NT2/D1 (cell line): Measurements from ENCODE around the gene ZMIZ2.

Experiments used
- DNase-seq: peaks from one replicate; pipeline ENCODE4 v3.0.0-alpha.2; 2011; ENCODE audit warnings: low read depth, low spot score
- H3K27me3 ChIP-seq: 2 replicates; pipeline ENCODE4 v1.6.0; 2011; ENCODE audit warnings: mild to moderate bottlenecking; ENCODE audit not compliant: insufficient read length, insufficient read depth
- H3K36me3 ChIP-seq: 2 replicates; pipeline ENCODE4 v1.6.1; 2011; ENCODE audit warnings: mild to moderate bottlenecking, low read length, mixed read lengths; ENCODE audit not compliant: insufficient read depth, insufficient read length
- H3K4me1 ChIP-seq: 2 replicates; pipeline ENCODE4 v1.5.1; 2011; ENCODE audit not compliant: insufficient read depth, insufficient read length
- H3K4me3 ChIP-seq: 2 replicates; pipeline ENCODE4 v1.5.1; 2011; ENCODE audit warnings: low read depth; ENCODE audit not compliant: insufficient read length
- H3K9ac ChIP-seq: 2 replicates; pipeline ENCODE4 v1.6.0; 2011; ENCODE audit warnings: low read depth; ENCODE audit not compliant: insufficient read length
- H3K9me3 ChIP-seq: 2 replicates; pipeline ENCODE4 v1.5.1; 2011; ENCODE audit warnings: mild to moderate bottlenecking, low read length; ENCODE audit not compliant: insufficient read depth
- SUZ12 ChIP-seq: IDR thresholded peaks from 2 replicates; pipeline ENCODE4 v1.6.1; 2011; ENCODE audit not compliant: insufficient read length, insufficient read depth; ENCODE audit errors: extremely low read depth
- YY1 ChIP-seq: IDR thresholded peaks from 2 replicates; pipeline ENCODE4 v1.6.1; 2011; ENCODE audit not compliant: insufficient read length, insufficient read depth
- ZNF274 ChIP-seq: IDR thresholded peaks from 2 replicates; pipeline ENCODE4 v1.6.1; 2011; ENCODE audit warnings: mild to moderate bottlenecking, low read depth, low read length

The ZMIZ2 gene

GRCh38 chr7:44754802-44755697 is 6.4 kb downstream of the ZMIZ2 start:
- Histone ChIP-seq H3K27me3 (no peaks in the 10 kb centered on the region), H3K4me1 (peaks cover 25% of the 10 kb centered on the region), H3K36me3 (peaks cover 46% of the 10 kb centered on the region), H3K4me3 (no peak overlapping the region), H3K9ac (no peak overlapping the region), H3K9me3 (no peaks in the 10 kb centered on the region)
- no peak for DNase-seq
- TF ChIP-seq ZNF274 (no peak), SUZ12 (no peak)

DNA sequence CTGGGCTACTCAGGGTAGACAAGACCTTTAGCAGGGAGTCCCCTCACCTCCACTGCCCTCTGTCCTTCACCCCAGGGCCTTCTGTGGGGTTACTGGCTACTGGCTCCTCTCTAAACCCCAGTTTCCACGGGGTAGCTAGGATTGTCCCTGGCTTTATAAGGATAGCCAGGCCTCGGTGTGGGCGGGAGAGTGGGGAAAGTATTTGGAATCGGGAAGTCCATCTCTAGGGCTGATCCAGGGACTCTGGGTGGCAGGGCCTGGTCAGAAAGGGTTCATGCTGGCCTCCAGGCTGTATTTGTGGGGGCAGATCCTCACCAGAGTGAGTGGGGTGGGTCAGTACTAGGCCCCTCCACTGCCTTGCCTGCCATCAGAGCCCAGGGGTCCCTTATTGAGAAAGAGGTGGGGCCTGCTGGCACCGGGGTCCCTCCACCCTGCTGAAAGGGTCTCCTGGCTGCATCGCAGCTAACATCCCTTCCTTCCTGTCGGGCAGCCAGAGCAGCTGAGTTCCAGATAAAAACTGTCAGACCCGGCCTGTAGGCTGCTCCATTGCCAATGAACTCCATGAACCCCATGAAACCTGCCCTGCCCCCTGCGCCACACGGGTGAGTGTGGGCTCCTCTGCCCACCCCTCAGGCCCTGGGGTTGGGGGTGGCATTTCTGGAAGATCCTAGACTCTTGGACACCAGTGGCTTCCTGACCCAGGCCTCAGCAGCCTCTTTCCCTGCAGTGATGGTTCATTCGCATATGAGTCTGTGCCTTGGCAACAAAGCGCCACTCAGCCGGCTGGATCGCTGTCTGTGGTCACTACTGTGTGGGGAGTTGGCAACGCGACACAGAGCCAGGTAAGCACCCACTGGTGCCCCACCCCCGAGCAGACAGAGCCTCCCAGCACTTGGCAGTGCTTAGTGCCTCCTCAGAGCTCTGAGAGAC is 7.3 kb downstream of the ZMIZ2 start:
- peak overlapping the region; percentile 36 for H3K9ac ChIP-seq
- H3K36me3 ChIP-seq = peaks cover 50% of the 10 kb centered on the region
- peaks cover 23% of the 10 kb centered on the region for H3K4me1 ChIP-seq
- H3K27me3 ChIP-seq = no peaks in the 10 kb centered on the region
- H3K4me3 ChIP-seq = no peak overlapping the region
- no peak for TF ChIP-seq SUZ12
- no peak for TF ChIP-seq YY1
- TF ChIP-seq ZNF274 = no peak
- no peaks in the 10 kb centered on the region for H3K9me3 ChIP-seq
- DNase-seq = no peak

DNA sequence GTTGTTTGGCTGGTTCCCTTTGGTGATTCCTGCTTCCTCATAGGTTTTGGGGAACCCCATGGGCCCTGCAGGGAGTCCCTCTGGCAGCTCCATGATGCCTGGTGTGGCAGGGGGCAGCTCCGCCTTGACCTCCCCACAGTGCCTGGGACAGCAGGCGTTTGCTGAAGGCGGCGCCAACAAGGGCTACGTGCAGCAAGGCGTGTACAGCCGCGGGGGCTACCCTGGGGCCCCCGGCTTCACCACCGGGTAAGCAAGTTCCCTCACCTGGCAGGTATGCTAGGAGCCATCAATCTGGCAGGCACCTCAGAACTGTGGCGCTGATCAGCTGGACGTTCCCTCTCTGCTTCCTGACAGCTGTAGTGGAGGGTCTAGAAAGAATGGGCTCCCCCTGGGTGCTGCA is 8.3 kb downstream of the ZMIZ2 start:
- TF ChIP-seq SUZ12 (no peak), ZNF274 (no peak), YY1 (no peak)
- Histone ChIP-seq H3K27me3 (no peaks in the 10 kb centered on the region), H3K4me3 (no peak overlapping the region), H3K9me3 (no peaks in the 10 kb centered on the region), H3K4me1 (peaks cover 19% of the 10 kb centered on the region), H3K36me3 (peaks cover 59% of the 10 kb centered on the region), H3K9ac (no peak overlapping the region)
- no peak for DNase-seq

DNA sequence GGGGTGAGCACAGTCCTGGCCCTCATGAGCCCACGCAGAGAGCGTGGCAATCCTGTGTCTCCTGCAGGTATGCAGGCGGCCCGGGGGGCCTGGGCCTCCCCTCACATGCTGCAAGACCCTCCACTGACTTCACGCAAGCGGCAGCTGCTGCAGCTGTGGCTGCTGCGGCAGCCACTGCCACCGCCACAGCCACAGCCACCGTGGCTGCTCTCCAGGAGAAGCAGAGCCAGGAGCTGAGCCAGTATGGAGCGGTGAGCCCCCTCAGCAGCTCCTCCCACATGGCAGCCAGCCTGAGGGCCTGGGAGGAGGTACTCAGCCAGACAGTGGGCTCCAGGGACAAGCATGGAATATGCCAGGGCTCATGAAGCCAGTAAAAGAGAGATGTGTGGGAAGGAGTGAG is 8.7 kb downstream of the ZMIZ2 start:
- Histone ChIP-seq H3K9ac (no peak overlapping the region), H3K27me3 (no peaks in the 10 kb centered on the region), H3K4me1 (peaks cover 19% of the 10 kb centered on the region), H3K9me3 (no peaks in the 10 kb centered on the region), H3K4me3 (no peak overlapping the region), H3K36me3 (peaks cover 63% of the 10 kb centered on the region)
- no peak for TF ChIP-seq YY1
- no peak for TF ChIP-seq ZNF274
- no peak for TF ChIP-seq SUZ12
- DNase-seq = no peak

GRCh38 chr7:44757739-44758138 is 9.1 kb downstream of the ZMIZ2 start:
- Histone ChIP-seq H3K9me3 (no peaks in the 10 kb centered on the region), H3K4me1 (peaks cover 19% of the 10 kb centered on the region), H3K9ac (no peak overlapping the region), H3K27me3 (no peaks in the 10 kb centered on the region), H3K4me3 (no peak overlapping the region), H3K36me3 (peaks cover 68% of the 10 kb centered on the region)
- DNase-seq = no peak
- no peak for TF ChIP-seq SUZ12
- TF ChIP-seq YY1 = no peak
- no peak for TF ChIP-seq ZNF274

DNA sequence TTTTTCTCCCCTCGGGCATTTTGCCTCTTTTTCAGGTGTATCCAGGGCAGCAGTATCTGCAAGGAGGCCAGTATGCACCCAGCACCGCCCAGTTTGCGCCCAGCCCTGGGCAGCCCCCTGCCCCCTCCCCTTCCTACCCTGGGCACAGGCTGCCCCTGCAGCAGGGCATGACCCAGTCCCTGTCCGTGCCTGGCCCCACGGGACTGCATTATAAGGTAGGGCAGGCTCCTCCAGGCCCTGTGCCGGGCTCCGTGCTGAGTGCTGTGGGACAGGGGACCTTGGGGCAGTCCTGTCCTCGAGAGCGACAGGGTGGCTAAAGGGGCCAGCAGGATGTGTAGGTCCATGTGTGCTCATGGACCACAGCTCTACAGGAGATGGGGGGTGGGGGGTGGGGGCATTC is 10.6 kb downstream of the ZMIZ2 start:
- no peak overlapping the region for H3K9ac ChIP-seq
- H3K27me3 ChIP-seq = no peaks in the 10 kb centered on the region
- DNase-seq = no peak
- peaks cover 83% of the 10 kb centered on the region for H3K36me3 ChIP-seq
- H3K4me1 ChIP-seq = peaks cover 19% of the 10 kb centered on the region
- TF ChIP-seq SUZ12 (no peak), ZNF274 (no peak), YY1 (no peak)
- H3K9me3 ChIP-seq = no peaks in the 10 kb centered on the region
- no peak overlapping the region for H3K4me3 ChIP-seq

DNA sequence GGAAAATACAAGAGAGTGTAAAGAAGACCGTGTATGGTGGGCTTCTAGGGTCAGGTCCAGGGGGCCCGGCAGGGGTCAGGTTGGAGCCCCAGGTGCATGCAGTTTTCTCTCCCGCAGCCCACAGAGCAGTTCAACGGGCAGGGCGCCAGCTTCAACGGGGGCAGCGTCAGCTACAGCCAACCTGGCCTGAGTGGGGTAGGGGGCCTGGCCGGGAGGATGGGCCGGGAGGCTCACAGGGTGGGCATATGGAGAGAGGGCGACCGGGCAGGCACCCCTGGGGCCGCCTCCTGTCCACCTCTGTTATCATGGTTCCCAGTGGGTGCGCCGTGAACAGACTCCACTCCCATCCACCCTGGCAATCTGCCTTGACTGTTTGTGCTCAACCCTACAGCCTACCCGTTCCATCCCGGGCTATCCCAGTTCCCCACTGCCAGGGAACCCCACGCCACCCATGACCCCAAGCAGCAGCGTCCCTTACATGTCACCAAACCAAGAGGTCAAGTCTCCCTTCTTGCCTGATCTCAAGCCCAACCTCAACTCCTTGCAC is 11.5 kb downstream of the ZMIZ2 start:
- DNase-seq = no peak
- Histone ChIP-seq H3K4me1 (peaks cover 19% of the 10 kb centered on the region), H3K36me3 (peaks cover 91% of the 10 kb centered on the region)

More for the DNA sequence above, 11.5 kb downstream of the ZMIZ2 start:
- Histone ChIP-seq H3K4me3 (no peak overlapping the region), H3K9me3 (no peaks in the 10 kb centered on the region), H3K27me3 (no peaks in the 10 kb centered on the region), H3K9ac (no peak overlapping the region)
- TF ChIP-seq SUZ12 (no peak), YY1 (no peak), ZNF274 (no peak)
